Epithelial cell of prostate (primary cell): ENCODE results near the gene SLC39A3.
A peak's percentile ranks its signal among the peaks of the same experiment; 100 is the strongest.

Source experiments
- DNase-seq: peaks from one replicate; pipeline ENCODE4 v3.0.0-alpha.2; 2011; ENCODE audit warnings: low read depth, low spot score
- H3K27ac ChIP-seq: fragments of 450-650 bp; 2 replicates; pipeline ENCODE4 v1.5.1; 2017; ENCODE audit warnings: mild to moderate bottlenecking

SLC39A3 gene

GRCh38 chr19:2755448-2755705, 15.6 kb upstream of the SLC39A3 start:
- DNase-seq, result no peak
- H3K27ac ChIP-seq, result no peak overlapping the region

- no peak for DNase-seq
- no peak overlapping the region for H3K27ac ChIP-seq
Observed at GRCh38 chr19:2754659-2755447, 15.0 kb upstream of the SLC39A3 start.

- no peak for DNase-seq
- H3K27ac ChIP-seq, result no peak overlapping the region
Observed at GRCh38 chr19:2751438-2751830, 11.6 kb upstream of the SLC39A3 start.

- no peak overlapping the region for H3K27ac ChIP-seq
- no peak for DNase-seq
Observed at GRCh38 chr19:2750808-2751437, 11.1 kb upstream of the SLC39A3 start.

- no peak overlapping the region for H3K27ac ChIP-seq
- no peak for DNase-seq
Observed at GRCh38 chr19:2747349-2747748, 7.5 kb upstream of the SLC39A3 start.

GRCh38 chr19:2744113-2744512, 4.3 kb upstream of the SLC39A3 start:
- DNase-seq, result no peak
- H3K27ac ChIP-seq, result no peak overlapping the region

GRCh38 chr19:2743099-2743498, 3.3 kb upstream of the SLC39A3 start:
- no peak for DNase-seq
- no peak overlapping the region for H3K27ac ChIP-seq

GRCh38 chr19:2740314-2740656, 468 bp upstream of the SLC39A3 start:
- H3K27ac ChIP-seq, result no peak overlapping the region
- no peak for DNase-seq

- no peak for DNase-seq
- H3K27ac ChIP-seq, result no peak overlapping the region
Observed at GRCh38 chr19:2736550-2737190, 3.1 kb downstream of the SLC39A3 start.

GRCh38 chr19:2735374-2735773, 4.4 kb downstream of the SLC39A3 start:
- no peak for DNase-seq
- H3K27ac ChIP-seq, result no peak overlapping the region

GRCh38 chr19:2734589-2735288, 5.1 kb downstream of the SLC39A3 start:
- no peak overlapping the region for H3K27ac ChIP-seq
- DNase-seq, result no peak

GRCh38 chr19:2733930-2734588, 5.8 kb downstream of the SLC39A3 start:
- H3K27ac ChIP-seq, result peak overlapping the region; percentile 24
- DNase-seq, result peak; percentile 60

GRCh38 chr19:2732883-2733282, 6.9 kb downstream of the SLC39A3 start:
- H3K27ac ChIP-seq, result no peak overlapping the region
- no peak for DNase-seq

- H3K27ac ChIP-seq, result no peak overlapping the region
Observed at GRCh38 chr19:2732157-2732725, 7.6 kb downstream of the SLC39A3 start.

GRCh38 chr19:2731181-2731995, 8.4 kb downstream of the SLC39A3 start:
- H3K27ac ChIP-seq, result no peak overlapping the region
- DNase-seq, result no peak

More at GRCh38 chr19:2732157-2732725, 7.6 kb downstream of the SLC39A3 start:
- DNase-seq, result no peak

GRCh38 chr19:2729943-2730818, 9.6 kb downstream of the SLC39A3 start:
- H3K27ac ChIP-seq, result no peak overlapping the region
- DNase-seq, result no peak

- H3K27ac ChIP-seq, result no peak overlapping the region
- DNase-seq, result no peak
Observed at GRCh38 chr19:2728783-2729387, 10.9 kb downstream of the SLC39A3 start.

- DNase-seq, result no peak
- no peak overlapping the region for H3K27ac ChIP-seq
Observed at GRCh38 chr19:2727640-2727944, 12.2 kb downstream of the SLC39A3 start.
